Measurements from ENCODE around the gene PITPNM3.

PITPNM3 gene

GRCh38 chr17:6551869-6552531, 4.4 kb downstream of the PITPNM3 start:
- no peak for TF ChIP-seq CTCF (conservative IDR thresholded peaks at IDR 0.05; ENCODE audit: low read depth, low read length)
- no peak overlapping the region for H3K4me3 ChIP-seq (ENCODE audit: low read length)
- DNase-seq (ENCODE audit: low read depth), result peak; percentile 14

- no peak for TF ChIP-seq CTCF (conservative IDR thresholded peaks at IDR 0.05; ENCODE audit: low read depth, low read length)
- no peak for DNase-seq (ENCODE audit: low read depth)
- no peak overlapping the region for H3K4me3 ChIP-seq (ENCODE audit: low read length)
Observed at GRCh38 chr17:6551356-6551755, 5.0 kb downstream of the PITPNM3 start.

- H3K4me3 ChIP-seq (ENCODE audit: low read length), result no peak overlapping the region
- DNase-seq (ENCODE audit: low read depth), result no peak
- no peak for TF ChIP-seq CTCF (conservative IDR thresholded peaks at IDR 0.05; ENCODE audit: low read depth, low read length)
Observed at GRCh38 chr17:6549384-6550036, 6.8 kb downstream of the PITPNM3 start.

DNA sequence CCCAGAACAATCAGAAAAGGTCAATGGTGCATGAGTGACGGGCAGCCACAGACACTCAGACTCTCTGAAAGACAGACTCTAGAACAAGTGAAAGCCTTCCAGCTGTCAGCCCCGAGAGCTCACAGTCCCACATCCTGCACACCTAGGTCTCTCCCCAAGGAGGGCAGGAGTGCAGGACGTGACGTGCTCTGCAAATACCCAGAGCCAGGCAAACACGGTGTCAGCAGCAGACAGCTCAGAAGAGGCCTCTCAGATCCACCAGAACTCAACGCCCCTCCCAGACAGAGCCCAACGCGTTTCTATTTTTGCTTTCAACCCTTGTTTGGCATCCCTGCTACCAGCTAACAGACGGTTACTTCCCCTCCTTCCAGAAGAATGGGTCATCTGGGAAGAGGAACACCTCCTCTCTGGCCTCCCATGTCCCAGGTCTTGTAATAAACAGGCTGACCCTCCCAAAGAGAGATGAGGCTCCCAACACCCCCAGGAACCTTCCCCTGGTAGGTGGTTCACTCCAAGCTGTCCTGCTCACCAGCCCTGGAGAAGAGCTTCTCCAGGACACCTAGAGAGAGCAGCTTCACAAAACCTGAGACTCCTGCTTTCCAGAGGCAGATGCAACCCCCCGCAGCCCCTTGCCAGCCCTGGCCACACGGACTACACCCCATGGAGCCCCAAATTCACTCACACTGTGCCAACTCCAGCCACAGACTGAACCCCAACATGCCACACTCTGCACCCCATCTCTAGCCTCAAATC, 7.6 kb downstream of the PITPNM3 start:
- no peak for TF ChIP-seq CTCF (conservative IDR thresholded peaks at IDR 0.05; ENCODE audit: low read depth, low read length)
- H3K4me3 ChIP-seq (ENCODE audit: low read length), result no peak overlapping the region
- DNase-seq (ENCODE audit: low read depth), result no peak

- no peak for DNase-seq (ENCODE audit: low read depth)
Observed at GRCh38 chr17:6548034-6548433, 8.3 kb downstream of the PITPNM3 start.

GRCh38 chr17:6547336-6547735, 9.0 kb downstream of the PITPNM3 start:
- no peak for TF ChIP-seq CTCF (conservative IDR thresholded peaks at IDR 0.05; ENCODE audit: low read depth, low read length)
- no peak for DNase-seq (ENCODE audit: low read depth)
- H3K4me3 ChIP-seq (ENCODE audit: low read length), result no peak overlapping the region

More at GRCh38 chr17:6548034-6548433, 8.3 kb downstream of the PITPNM3 start:
- H3K4me3 ChIP-seq (ENCODE audit: low read length), result no peak overlapping the region
- TF ChIP-seq CTCF (conservative IDR thresholded peaks at IDR 0.05; ENCODE audit: low read depth, low read length), result no peak

Data from retinal pigment epithelial cell (primary cell).